ENCODE results near the gene PLXND1. TPM values are rescaled to one million over a fixed set of nuclear protein-coding genes. Genes with fewer than 3 reads are reported as not detected.
A peak's percentile ranks its signal among the peaks of the same experiment; 100 is the strongest.

Gene PLXND1
- total RNA-seq, 2 donors from 2014 or later = 73.1 to 83.2 TPM

DNA sequence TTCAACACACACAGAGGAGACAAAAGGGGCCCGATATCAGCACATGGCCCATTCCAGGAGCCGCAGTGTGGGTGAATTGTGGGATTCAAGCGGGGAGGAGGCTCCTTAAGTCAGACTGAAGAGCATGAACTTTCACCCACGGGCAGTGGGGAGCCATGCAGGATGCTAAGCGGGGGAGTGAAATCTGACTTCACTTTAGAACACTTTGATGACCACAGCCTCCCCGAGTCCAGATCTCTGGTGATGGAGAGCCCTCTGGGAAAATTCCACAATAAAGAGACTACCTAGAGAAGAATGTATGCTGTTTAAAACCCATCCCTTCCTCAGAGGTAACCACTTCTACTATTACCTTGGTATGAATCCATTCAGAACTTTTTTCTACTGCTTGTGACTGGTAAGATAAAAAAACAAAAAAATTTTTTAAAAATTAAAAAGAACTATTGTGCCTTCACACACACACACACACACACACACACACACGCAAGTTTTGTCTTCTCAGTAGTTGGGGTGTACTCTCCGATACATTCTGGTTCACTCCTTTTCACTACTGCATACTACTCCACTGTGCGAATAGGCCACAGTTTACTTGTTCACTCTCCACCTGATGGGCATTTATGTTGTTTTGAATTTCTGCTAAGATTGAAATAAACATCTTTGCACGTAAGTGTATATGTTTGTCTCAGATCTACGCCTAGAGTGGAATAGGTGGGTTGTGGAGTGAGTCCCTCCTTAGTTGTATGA lies 65.5 kb downstream of the PLXND1 start:
- H3K27me3 ChIP-seq (ENCODE audit: control insufficient read depth, insufficient read depth, low read length, poor library complexity, severe bottlenecking) = no peaks in the 10 kb centered on the region
- 91 to 92% methylated on average over 7 to 11 of the region's 11 CpGs for WGBS, 2 experiments (ENCODE audit: insufficient coverage in 1 of 2, insufficient read length in 1 of 2)

DNA sequence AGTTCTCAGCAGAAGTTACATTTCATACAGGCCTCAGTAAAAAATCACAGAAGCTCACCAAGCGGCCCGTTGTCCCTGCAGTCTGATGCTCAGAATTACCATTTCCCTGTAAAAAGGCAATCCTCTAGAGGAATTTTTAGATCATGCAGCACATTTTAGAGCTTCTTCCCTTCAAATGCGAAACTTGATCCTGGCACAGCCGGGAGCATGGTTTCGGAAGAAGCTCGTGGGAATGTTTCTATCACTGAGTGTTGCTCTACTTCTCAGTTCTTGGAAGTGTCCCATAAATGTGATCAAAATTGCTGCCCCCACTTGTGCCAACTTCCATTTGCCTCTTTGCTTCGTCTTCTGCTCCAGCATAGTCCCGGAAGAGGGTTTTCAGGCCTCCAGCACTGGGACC lies 67.3 kb downstream of the PLXND1 start:
- Histone ChIP-seq H3K9ac (ENCODE audit: extremely low read depth, low read length, poor library complexity, severe bottlenecking) (no peak overlapping the region), H3K27me3 (ENCODE audit: control insufficient read depth, insufficient read depth, low read length, poor library complexity, severe bottlenecking) (no peaks in the 10 kb centered on the region), H3K9me3 (ENCODE audit: control insufficient read depth, low read length) (no peaks in the 10 kb centered on the region), H3K27ac (ENCODE audit: low read depth, low read length) (no peak overlapping the region), H3K4me1 (ENCODE audit: control insufficient read depth, insufficient read depth, low read length) (peaks cover 13% of the 10 kb centered on the region), H3K36me3 (ENCODE audit: control insufficient read depth, insufficient read depth, low read length) (no peaks in the 10 kb centered on the region), H3K4me3 (ENCODE audit: low read length) (no peak overlapping the region)
- H3K27me3 Mint-ChIP-seq (ENCODE audit: insufficient read depth) = no peaks in the 10 kb centered on the region
- H3K9me3 Mint-ChIP-seq = no peaks in the 10 kb centered on the region
- H3K36me3 Mint-ChIP-seq (ENCODE audit: low read depth) = no peaks in the 10 kb centered on the region
- H3K4me3 Mint-ChIP-seq = no peak overlapping the region
- H3K4me1 Mint-ChIP-seq = peaks cover 28% of the 10 kb centered on the region
- TF ChIP-seq, protein P1, sequence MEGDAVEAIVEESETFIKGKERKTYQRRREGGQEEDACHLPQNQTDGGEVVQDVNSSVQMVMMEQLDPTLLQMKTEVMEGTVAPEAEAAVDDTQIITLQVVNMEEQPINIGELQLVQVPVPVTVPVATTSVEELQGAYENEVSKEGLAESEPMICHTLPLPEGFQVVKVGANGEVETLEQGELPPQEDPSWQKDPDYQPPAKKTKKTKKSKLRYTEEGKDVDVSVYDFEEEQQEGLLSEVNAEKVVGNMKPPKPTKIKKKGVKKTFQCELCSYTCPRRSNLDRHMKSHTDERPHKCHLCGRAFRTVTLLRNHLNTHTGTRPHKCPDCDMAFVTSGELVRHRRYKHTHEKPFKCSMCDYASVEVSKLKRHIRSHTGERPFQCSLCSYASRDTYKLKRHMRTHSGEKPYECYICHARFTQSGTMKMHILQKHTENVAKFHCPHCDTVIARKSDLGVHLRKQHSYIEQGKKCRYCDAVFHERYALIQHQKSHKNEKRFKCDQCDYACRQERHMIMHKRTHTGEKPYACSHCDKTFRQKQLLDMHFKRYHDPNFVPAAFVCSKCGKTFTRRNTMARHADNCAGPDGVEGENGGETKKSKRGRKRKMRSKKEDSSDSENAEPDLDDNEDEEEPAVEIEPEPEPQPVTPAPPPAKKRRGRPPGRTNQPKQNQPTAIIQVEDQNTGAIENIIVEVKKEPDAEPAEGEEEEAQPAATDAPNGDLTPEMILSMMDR (conservative IDR thresholded peaks at IDR 0.05) = no peak
- no peak for DNase-seq
- H3K27ac Mint-ChIP-seq = peak overlapping the region; percentile 7
- WGBS, 2 experiments (ENCODE audit: insufficient coverage in 1 of 2, insufficient read length in 1 of 2) = 87 to 89% methylated on average over 7 to 8 of the region's 8 CpGs

More for the DNA sequence above, 65.5 kb downstream of the PLXND1 start:
- Histone ChIP-seq H3K4me3 (ENCODE audit: low read length) (no peak overlapping the region), H3K9ac (ENCODE audit: extremely low read depth, low read length, poor library complexity, severe bottlenecking) (no peak overlapping the region), H3K36me3 (ENCODE audit: control insufficient read depth, insufficient read depth, low read length) (no peaks in the 10 kb centered on the region), H3K9me3 (ENCODE audit: control insufficient read depth, low read length) (no peaks in the 10 kb centered on the region), H3K4me1 (ENCODE audit: control insufficient read depth, insufficient read depth, low read length) (peaks cover under 1% of the 10 kb centered on the region), H3K27ac (ENCODE audit: low read depth, low read length) (no peak overlapping the region)
- H3K9me3 Mint-ChIP-seq = no peaks in the 10 kb centered on the region
- TF ChIP-seq, protein P1 (conservative IDR thresholded peaks at IDR 0.05) = no peak
- no peaks in the 10 kb centered on the region for H3K36me3 Mint-ChIP-seq (ENCODE audit: low read depth)
- H3K27me3 Mint-ChIP-seq (ENCODE audit: insufficient read depth) = no peaks in the 10 kb centered on the region
- H3K27ac Mint-ChIP-seq = no peak overlapping the region
- no peak overlapping the region for H3K4me3 Mint-ChIP-seq
- DNase-seq = no peak
- H3K4me1 Mint-ChIP-seq = peaks cover 20% of the 10 kb centered on the region

DNA sequence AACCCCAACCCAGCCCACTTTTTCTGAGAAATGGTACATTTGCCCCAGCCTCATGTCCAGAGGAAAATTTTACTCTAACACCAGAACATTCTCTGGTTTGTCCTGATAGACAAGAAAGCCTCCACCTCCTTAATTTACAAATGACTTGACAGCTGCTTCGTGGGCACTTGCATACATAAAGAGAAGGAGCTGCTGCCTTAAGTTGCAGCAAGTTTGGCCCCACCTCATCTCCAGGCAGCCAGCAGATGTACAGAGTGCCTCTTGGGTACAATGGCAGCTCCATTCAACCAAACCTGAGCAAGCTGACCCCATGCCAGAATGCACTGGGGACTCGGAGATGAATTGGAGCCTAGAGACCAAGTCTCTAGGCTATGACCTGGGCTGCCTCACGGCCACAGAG lies 69.7 kb downstream of the PLXND1 start:
- Histone ChIP-seq H3K36me3 (ENCODE audit: control insufficient read depth, insufficient read depth, low read length) (no peaks in the 10 kb centered on the region), H3K27ac (ENCODE audit: low read depth, low read length) (no peak overlapping the region), H3K4me1 (ENCODE audit: control insufficient read depth, insufficient read depth, low read length) (peaks cover 21% of the 10 kb centered on the region), H3K27me3 (ENCODE audit: control insufficient read depth, insufficient read depth, low read length, poor library complexity, severe bottlenecking) (no peaks in the 10 kb centered on the region), H3K4me3 (ENCODE audit: low read length) (no peak overlapping the region), H3K9ac (ENCODE audit: extremely low read depth, low read length, poor library complexity, severe bottlenecking) (no peak overlapping the region), H3K9me3 (ENCODE audit: control insufficient read depth, low read length) (no peaks in the 10 kb centered on the region)
- peaks cover 25% of the 10 kb centered on the region for H3K4me1 Mint-ChIP-seq
- 61 to 87% methylated on average over 3 of the region's 3 CpGs for WGBS, 2 experiments (ENCODE audit: insufficient coverage in 1 of 2, insufficient read length in 1 of 2)
- no peaks in the 10 kb centered on the region for H3K9me3 Mint-ChIP-seq
- no peak overlapping the region for H3K4me3 Mint-ChIP-seq
- no peak for DNase-seq
- TF ChIP-seq, protein P1 (conservative IDR thresholded peaks at IDR 0.05) = no peak
- H3K27me3 Mint-ChIP-seq (ENCODE audit: insufficient read depth) = no peaks in the 10 kb centered on the region
- no peaks in the 10 kb centered on the region for H3K36me3 Mint-ChIP-seq (ENCODE audit: low read depth)
- H3K27ac Mint-ChIP-seq = no peak overlapping the region
